Kidney capillary endothelial cell (primary cell): Measurements from ENCODE around the gene TNIK.
A peak's percentile ranks its signal among the peaks of the same experiment; 100 is the strongest.
"Not testable (repeated sequence)": the region's sequence is repeated elsewhere in the genome, so short reads cannot be mapped to it uniquely, and the experiment has no call there.

ENCODE experiments used
- DNase-seq: peaks from one replicate; pipeline ENCODE4 v3.0.0-alpha.2; 2018; ENCODE audit warnings: low spot score

The TNIK gene

GRCh38 chr3:171255236-171255806 is 204.9 kb downstream of the TNIK start:
- DNase-seq, result no peak

- no peak for DNase-seq
These were observed 205.9 kb downstream of the TNIK start for GRCh38 chr3:171254315-171254714.

- DNase-seq, result no peak
These were observed 208.4 kb downstream of the TNIK start for GRCh38 chr3:171251835-171252234.

GRCh38 chr3:171250444-171250843 is 209.8 kb downstream of the TNIK start:
- DNase-seq, result no peak

- no peak for DNase-seq
These were observed 211.0 kb downstream of the TNIK start for GRCh38 chr3:171249245-171249644.

- no peak for DNase-seq
These were observed 211.6 kb downstream of the TNIK start for GRCh38 chr3:171248426-171249111.

- no peak for DNase-seq
These were observed 214.1 kb downstream of the TNIK start for GRCh38 chr3:171245796-171246765.

- DNase-seq, result no peak
These were observed 217.3 kb downstream of the TNIK start for GRCh38 chr3:171242951-171243350.

GRCh38 chr3:171242170-171242569 is 218.0 kb downstream of the TNIK start:
- DNase-seq, result no peak

- DNase-seq, result not testable (repeated sequence)
These were observed 218.6 kb downstream of the TNIK start for GRCh38 chr3:171241655-171242054.

GRCh38 chr3:171240504-171240835 is 219.7 kb downstream of the TNIK start:
- DNase-seq, result no peak

- no peak for DNase-seq
These were observed 220.3 kb downstream of the TNIK start for GRCh38 chr3:171239757-171240503.

- no peak for DNase-seq
These were observed 223.2 kb downstream of the TNIK start for GRCh38 chr3:171237009-171237385.

- no peak for DNase-seq
These were observed 223.8 kb downstream of the TNIK start for GRCh38 chr3:171236265-171237008.

- no peak for DNase-seq
These were observed 225.8 kb downstream of the TNIK start for GRCh38 chr3:171234298-171235010.

- no peak for DNase-seq
These were observed 228.8 kb downstream of the TNIK start for GRCh38 chr3:171231361-171231760.

GRCh38 chr3:171230865-171231264 is 229.3 kb downstream of the TNIK start:
- DNase-seq, result peak; percentile 18

- no peak for DNase-seq
These were observed 231.0 kb downstream of the TNIK start for GRCh38 chr3:171229173-171229572.

- no peak for DNase-seq
These were observed 232.0 kb downstream of the TNIK start for GRCh38 chr3:171228240-171228639.

GRCh38 chr3:171227828-171228227 is 232.4 kb downstream of the TNIK start:
- no peak for DNase-seq

- DNase-seq, result no peak
These were observed 232.8 kb downstream of the TNIK start for GRCh38 chr3:171227359-171227758.
